Breast epithelium (tissue), 3 donors: ENCODE measurements around the gene P2RY11.

Source experiments
- POLR2A ChIP-seq: fragments of 450-650 bp; IDR thresholded peaks from one replicate; pipeline ENCODE4 v1.6.1; 2016; ENCODE audit warnings: antibody characterized with exemption, mild to moderate bottlenecking, moderate library complexity
- TF ChIP-seq, protein P1 (sequence below), 3 donors: fragments of 450-650 bp; IDR thresholded peaks; one replicate each; pipeline ENCODE4 v1.5.1; 2016 to 2017; ENCODE audit warnings: antibody characterized with exemption in 3 of 3, mild to moderate bottlenecking in 3 of 3, moderate library complexity in 3 of 3

GRCh38 chr19:10145031-10145430, 33.5 kb downstream of the P2RY11 start:
- TF ChIP-seq, protein P1, sequence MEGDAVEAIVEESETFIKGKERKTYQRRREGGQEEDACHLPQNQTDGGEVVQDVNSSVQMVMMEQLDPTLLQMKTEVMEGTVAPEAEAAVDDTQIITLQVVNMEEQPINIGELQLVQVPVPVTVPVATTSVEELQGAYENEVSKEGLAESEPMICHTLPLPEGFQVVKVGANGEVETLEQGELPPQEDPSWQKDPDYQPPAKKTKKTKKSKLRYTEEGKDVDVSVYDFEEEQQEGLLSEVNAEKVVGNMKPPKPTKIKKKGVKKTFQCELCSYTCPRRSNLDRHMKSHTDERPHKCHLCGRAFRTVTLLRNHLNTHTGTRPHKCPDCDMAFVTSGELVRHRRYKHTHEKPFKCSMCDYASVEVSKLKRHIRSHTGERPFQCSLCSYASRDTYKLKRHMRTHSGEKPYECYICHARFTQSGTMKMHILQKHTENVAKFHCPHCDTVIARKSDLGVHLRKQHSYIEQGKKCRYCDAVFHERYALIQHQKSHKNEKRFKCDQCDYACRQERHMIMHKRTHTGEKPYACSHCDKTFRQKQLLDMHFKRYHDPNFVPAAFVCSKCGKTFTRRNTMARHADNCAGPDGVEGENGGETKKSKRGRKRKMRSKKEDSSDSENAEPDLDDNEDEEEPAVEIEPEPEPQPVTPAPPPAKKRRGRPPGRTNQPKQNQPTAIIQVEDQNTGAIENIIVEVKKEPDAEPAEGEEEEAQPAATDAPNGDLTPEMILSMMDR (IDR thresholded peaks at IDR 0.05) = no peak
- TF ChIP-seq POLR2A = no peak
